DND-41 (cell line): ENCODE data around the gene KLHL11.
"Not testable (repeated sequence)": the region's sequence is repeated elsewhere in the genome, so short reads cannot be mapped to it uniquely, and the experiment has no call there.

Experiments
- EZH2 ChIP-seq: IDR thresholded peaks from 3 replicates; pipeline ENCODE4 v1.6.1; 2012; ENCODE audit warnings: borderline replicate concordance, low read depth, mild to moderate bottlenecking, moderate library complexity, low read length, inconsistent platforms; ENCODE audit not compliant: severe bottlenecking
- TF ChIP-seq, protein P1 (sequence below): IDR thresholded peaks from 2 replicates; pipeline ENCODE4 v1.5.1; 2012; ENCODE audit warnings: borderline replicate concordance, low read length, moderate library complexity, mild to moderate bottlenecking; ENCODE audit not compliant: poor library complexity, severe bottlenecking; ENCODE audit errors: extremely low read depth

DNA sequence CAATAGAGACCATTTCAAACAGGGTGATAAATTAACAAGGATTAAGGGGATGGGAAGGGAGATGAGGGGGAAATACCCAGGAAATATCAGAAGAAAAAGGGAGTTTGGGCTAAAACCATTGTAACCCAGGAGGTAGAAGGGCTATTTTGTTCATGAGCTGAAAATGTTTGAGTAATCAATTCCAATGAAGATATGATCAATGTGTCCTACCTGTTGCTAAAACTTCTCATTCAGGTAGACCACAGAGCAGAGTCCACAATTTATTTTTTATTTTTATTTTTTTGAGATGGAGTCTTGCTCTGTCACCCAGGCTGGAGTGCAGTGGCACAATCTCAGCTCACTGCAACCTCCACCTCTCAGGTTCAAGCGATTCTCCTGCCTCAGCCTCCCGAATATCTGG, 25.8 kb downstream of the KLHL11 start:
- TF ChIP-seq, protein P1, sequence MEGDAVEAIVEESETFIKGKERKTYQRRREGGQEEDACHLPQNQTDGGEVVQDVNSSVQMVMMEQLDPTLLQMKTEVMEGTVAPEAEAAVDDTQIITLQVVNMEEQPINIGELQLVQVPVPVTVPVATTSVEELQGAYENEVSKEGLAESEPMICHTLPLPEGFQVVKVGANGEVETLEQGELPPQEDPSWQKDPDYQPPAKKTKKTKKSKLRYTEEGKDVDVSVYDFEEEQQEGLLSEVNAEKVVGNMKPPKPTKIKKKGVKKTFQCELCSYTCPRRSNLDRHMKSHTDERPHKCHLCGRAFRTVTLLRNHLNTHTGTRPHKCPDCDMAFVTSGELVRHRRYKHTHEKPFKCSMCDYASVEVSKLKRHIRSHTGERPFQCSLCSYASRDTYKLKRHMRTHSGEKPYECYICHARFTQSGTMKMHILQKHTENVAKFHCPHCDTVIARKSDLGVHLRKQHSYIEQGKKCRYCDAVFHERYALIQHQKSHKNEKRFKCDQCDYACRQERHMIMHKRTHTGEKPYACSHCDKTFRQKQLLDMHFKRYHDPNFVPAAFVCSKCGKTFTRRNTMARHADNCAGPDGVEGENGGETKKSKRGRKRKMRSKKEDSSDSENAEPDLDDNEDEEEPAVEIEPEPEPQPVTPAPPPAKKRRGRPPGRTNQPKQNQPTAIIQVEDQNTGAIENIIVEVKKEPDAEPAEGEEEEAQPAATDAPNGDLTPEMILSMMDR: not testable (repeated sequence)
- not testable (repeated sequence) for TF ChIP-seq EZH2
